ENCODE measurements around the gene C9orf50. TPM values are rescaled to one million over a fixed set of nuclear protein-coding genes. Genes with fewer than 3 reads are reported as not detected.

Gene C9orf50
- polyA plus RNA-seq, 1 experiment: 0.20 TPM

DNA sequence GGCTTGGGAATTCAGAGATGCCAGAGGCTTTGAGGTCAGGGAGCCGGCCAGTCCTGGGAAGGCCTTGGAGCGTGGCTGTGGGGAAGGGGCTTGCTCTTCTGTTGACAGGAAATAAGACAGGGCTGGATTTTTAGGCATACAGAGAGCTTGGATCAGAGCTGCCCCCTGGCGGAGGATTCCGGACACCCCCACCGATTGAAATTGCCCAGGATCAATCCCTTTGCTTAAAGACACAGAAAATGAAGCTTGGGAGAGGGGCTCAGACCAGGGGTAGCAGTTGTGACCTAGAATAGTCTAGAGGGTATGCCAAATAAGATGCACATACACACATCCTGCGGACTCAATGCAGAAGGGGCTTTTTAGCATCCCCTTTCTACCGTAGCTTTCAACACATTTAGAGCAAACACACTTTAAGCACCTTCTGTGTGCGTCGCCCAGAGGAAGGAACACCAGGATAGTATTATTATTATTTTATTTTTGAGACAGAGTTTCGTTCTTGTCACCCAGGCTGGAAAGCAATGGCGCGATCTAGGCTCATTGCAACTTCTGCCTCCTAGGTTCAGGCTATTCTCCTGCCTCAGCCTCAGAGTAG lies 3.4 kb upstream of the C9orf50 start:
- POLR2A ChIA-PET: no interaction called here
- CTCF ChIA-PET: interaction anchor here (0.6 to 9.4 kb wide), 28 partner anchors 8 to 775 kb away, joined by 3 to 258 read pairs (median 4); partner anchors contain the start of gene ASB6

DNA sequence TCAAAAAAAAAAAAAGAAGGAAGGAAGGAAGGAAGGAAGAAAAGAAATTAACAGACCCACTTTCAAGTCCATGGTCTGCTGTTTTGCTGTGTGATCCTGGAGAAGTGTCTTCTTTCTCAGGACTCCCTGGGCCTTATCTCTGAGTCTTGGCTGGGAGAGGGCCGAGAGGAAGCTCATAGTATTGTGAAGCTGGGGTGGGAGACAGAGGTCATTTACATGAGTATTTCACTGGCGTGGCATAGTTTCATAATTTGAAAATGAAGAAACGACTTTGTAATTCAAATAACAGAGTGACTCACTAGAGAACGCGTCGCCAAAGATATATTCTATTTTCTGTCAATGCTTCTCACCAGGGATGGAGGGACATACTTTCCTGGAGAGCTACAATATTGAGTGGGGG lies 2.4 kb upstream of the C9orf50 start:
- CTCF ChIA-PET: interaction anchor here (0.8 to 9.4 kb wide), 13 partner anchors 8 to 500 kb away, joined by 3 to 258 read pairs (median 12); no protein-coding TSS in a partner anchor
- DNase-seq (ENCODE audit: low read depth): no peak
- TF ChIP-seq, protein P1, sequence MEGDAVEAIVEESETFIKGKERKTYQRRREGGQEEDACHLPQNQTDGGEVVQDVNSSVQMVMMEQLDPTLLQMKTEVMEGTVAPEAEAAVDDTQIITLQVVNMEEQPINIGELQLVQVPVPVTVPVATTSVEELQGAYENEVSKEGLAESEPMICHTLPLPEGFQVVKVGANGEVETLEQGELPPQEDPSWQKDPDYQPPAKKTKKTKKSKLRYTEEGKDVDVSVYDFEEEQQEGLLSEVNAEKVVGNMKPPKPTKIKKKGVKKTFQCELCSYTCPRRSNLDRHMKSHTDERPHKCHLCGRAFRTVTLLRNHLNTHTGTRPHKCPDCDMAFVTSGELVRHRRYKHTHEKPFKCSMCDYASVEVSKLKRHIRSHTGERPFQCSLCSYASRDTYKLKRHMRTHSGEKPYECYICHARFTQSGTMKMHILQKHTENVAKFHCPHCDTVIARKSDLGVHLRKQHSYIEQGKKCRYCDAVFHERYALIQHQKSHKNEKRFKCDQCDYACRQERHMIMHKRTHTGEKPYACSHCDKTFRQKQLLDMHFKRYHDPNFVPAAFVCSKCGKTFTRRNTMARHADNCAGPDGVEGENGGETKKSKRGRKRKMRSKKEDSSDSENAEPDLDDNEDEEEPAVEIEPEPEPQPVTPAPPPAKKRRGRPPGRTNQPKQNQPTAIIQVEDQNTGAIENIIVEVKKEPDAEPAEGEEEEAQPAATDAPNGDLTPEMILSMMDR (IDR thresholded peaks at IDR 0.05; ENCODE audit: insufficient read depth, low read depth, low read length): no peak
- no peaks in the 10 kb centered on the region for H3K36me3 ChIP-seq (ENCODE audit: control insufficient read depth, insufficient read depth, low read length)
- POLR2A ChIA-PET: interaction anchor here (0.7 kb wide), 1 partner anchor 141 kb away, joined by 8 read pairs; no protein-coding TSS in a partner anchor
- H3K27me3 ChIP-seq (ENCODE audit: control insufficient read depth, insufficient read depth, low read length): no peaks in the 10 kb centered on the region
- no peak overlapping the region for H3K4me3 ChIP-seq (ENCODE audit: low read depth, low read length)

More for the DNA sequence above, 3.4 kb upstream of the C9orf50 start:
- TF ChIP-seq, protein P1 (IDR thresholded peaks at IDR 0.05; ENCODE audit: insufficient read depth, low read depth, low read length): peak; percentile 86
- no peaks in the 10 kb centered on the region for H3K36me3 ChIP-seq (ENCODE audit: control insufficient read depth, insufficient read depth, low read length)
- no peak for DNase-seq (ENCODE audit: low read depth)
- H3K4me3 ChIP-seq (ENCODE audit: low read depth, low read length): no peak overlapping the region
- no peaks in the 10 kb centered on the region for H3K27me3 ChIP-seq (ENCODE audit: control insufficient read depth, insufficient read depth, low read length)

DNA sequence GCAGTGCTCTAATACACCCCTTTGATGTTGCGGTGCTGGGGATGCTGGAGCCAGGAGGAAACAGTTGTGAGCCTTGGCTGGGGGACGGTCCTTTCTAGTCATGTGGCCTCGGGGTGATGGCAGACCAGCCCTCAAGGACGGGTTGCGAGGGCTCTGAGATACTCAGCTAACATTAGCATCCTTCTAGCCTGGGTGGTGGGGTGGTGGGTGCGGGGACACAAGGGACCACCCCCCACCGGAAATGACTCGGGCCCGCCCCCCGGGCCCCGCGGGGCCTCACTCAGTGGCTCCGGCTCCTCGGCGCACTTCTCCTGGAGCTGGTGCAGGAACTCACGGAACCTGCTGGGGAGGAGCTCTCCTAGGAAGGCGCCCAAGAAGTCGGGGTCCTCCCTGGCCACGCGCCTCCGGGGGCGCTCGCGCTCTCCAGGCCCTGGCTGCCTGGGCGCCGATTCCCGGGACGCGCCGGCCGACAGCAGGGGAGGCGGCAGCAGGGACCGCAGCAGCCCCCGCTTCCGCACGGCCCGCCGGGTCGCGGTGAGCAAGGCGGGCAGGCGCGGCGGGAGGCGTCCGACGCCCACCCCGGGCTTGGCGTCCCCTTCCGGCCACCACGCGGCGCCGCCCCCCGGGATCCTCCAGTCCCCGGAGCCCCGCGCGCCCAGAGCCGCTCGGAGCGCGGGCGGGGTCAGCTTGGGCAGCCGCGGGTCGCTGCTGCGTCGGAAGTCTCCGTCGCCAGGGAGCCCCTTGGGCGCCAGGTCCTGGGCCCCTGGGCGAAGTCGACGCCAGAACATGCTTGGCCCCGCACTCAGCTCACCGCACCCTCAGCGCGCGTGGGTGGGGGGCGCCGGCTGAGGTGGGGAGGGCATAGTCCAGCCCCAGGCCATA lies 873 bp downstream of the C9orf50 start:
- POLR2A ChIA-PET: no interaction called here
- H3K27me3 ChIP-seq (ENCODE audit: control insufficient read depth, insufficient read depth, low read length): no peaks in the 10 kb centered on the region
- DNase-seq (ENCODE audit: low read depth): no peak
- H3K36me3 ChIP-seq (ENCODE audit: control insufficient read depth, insufficient read depth, low read length): no peaks in the 10 kb centered on the region
- CTCF ChIA-PET: interaction anchor here (0.5 to 9.4 kb wide), 11 partner anchors 9 to 486 kb away, joined by 3 to 258 read pairs (median 4); no protein-coding TSS in a partner anchor
- TF ChIP-seq, protein P1 (IDR thresholded peaks at IDR 0.05; ENCODE audit: insufficient read depth, low read depth, low read length): peak; percentile 36
- peak overlapping the region; percentile 54 for H3K4me3 ChIP-seq (ENCODE audit: low read depth, low read length)

DNA sequence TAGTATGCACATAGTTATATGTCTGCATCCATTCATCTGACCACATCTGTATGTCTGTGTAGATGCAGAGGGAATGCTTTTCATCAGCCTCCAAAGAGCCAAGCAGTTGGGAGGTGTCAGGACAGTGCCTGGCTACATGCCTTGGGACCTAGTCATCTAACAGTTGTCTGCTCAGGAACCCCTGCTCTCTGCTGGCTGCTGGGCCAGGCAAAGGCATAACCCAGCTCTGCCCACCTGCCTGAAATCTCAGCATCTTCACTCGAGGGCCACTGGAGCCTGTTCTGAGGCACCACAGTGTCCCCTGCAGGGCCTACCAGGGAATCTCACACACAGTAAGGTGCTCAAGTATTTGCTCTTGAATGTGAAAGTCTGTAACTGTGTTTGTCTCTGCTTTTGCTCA lies 3.7 kb downstream of the C9orf50 start:
- H3K4me3 ChIP-seq (ENCODE audit: low read depth, low read length): no peak overlapping the region
- CTCF ChIA-PET: interaction anchor here (0.8 to 4.5 kb wide), 8 partner anchors 9 to 486 kb away, joined by 3 to 35 read pairs (median 3); no protein-coding TSS in a partner anchor
- H3K27me3 ChIP-seq (ENCODE audit: control insufficient read depth, insufficient read depth, low read length): no peaks in the 10 kb centered on the region
- POLR2A ChIA-PET: no interaction called here
- no peaks in the 10 kb centered on the region for H3K36me3 ChIP-seq (ENCODE audit: control insufficient read depth, insufficient read depth, low read length)
- TF ChIP-seq, protein P1 (IDR thresholded peaks at IDR 0.05; ENCODE audit: insufficient read depth, low read depth, low read length): peak; percentile 79
- DNase-seq (ENCODE audit: low read depth): no peak

Data from BJ (cell line).